Activated naive CD4-positive, alpha-beta T cell treated with anti-CD3 and anti-CD28 coated beads, Interleukin-2, amount 50 U/mL, for 24 hours (primary cell): ENCODE data around the gene DDR2.

ENCODE experiments used
- H3K27ac Mint-ChIP-seq: one replicate; pipeline ENCODE4 v1.8.0; 2021; ENCODE audit warnings: mild to moderate bottlenecking, mixed read lengths
- H3K27me3 Mint-ChIP-seq: one replicate; pipeline ENCODE4 v1.8.0; 2021; ENCODE audit warnings: mixed read lengths
- H3K36me3 Mint-ChIP-seq: one replicate; pipeline ENCODE4 v1.8.0; 2021; ENCODE audit warnings: mixed read lengths
- H3K4me1 Mint-ChIP-seq: one replicate; pipeline ENCODE4 v1.8.0; 2021; ENCODE audit warnings: mixed read lengths
- H3K4me3 Mint-ChIP-seq: one replicate; pipeline ENCODE4 v1.8.0; 2021; ENCODE audit warnings: mild to moderate bottlenecking, mixed read lengths
- H3K9me3 Mint-ChIP-seq: one replicate; pipeline ENCODE4 v1.8.0; 2021; ENCODE audit warnings: mixed read lengths

DDR2 gene

DNA sequence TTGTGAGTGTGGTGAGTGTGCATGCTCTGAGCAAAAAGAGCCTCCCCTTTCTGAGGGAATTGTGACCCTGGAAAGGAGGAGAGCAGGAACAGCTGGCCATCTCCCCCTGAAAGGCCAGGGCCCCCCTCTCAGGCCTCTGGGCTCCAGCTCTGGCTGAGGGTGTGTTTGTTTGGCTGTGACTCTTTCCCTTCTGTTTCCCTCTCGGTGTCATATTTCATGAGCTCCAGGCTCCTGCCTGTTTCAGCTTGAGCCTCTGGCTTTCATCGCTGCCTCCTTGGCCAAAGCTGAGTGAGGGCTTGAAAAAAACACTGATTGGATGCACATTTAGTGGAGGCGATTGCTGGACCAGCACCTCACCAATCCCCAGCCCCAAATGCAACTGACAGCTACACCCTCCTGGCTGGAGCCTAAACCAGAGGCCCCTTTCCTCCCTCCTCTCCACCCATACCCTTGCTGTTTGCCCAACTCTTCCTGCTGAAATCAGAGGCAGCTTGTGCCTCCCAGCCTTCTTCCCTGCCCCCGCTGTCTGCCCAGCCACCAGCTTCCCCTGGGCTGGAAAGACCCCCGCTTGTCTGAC is 64.1 kb downstream of the DDR2 start:
- Mint-ChIP-seq H3K4me3 (no peak overlapping the region), H3K4me1 (no peaks in the 10 kb centered on the region), H3K27me3 (no peaks in the 10 kb centered on the region), H3K9me3 (no peaks in the 10 kb centered on the region), H3K27ac (no peak overlapping the region), H3K36me3 (no peaks in the 10 kb centered on the region)

DNA sequence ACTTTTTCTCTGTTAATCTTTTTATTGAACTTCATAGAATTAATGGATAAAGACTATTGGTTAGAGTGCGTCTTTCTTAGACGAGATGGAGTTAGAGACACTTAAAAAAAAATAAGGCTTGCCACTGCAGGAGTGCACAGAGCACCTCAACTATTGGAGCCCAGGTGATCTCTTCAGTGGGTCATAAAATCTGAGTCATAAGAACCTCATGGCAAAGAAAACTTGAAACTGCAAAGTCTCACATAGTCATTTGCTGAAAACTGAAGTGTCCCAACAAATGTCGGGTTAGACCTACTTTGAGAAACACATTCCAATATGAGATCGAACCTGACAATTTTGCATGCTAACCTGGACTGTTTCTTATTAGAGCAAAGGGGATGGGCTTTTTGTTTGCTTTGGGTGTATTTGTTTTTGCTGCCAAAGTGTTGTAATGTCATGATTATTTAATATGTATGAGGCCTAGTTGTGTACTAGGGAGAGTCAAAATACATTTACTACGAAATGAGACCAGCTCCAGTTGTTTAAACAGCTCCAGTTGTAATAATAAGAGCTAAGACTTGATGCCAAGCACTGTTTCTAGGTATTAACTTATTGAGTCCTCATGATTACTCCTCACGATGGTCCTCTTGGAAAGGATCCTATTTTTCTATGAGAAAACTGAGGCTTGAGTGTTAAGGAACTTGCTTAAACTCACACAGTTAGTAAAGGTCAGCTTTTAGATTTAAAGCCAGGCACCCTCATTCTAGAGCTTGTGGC is 65.1 kb downstream of the DDR2 start:
- no peaks in the 10 kb centered on the region for H3K36me3 Mint-ChIP-seq
- no peaks in the 10 kb centered on the region for H3K4me1 Mint-ChIP-seq
- H3K27ac Mint-ChIP-seq = no peak overlapping the region
- no peaks in the 10 kb centered on the region for H3K27me3 Mint-ChIP-seq
- H3K9me3 Mint-ChIP-seq = no peaks in the 10 kb centered on the region
- no peak overlapping the region for H3K4me3 Mint-ChIP-seq

- Mint-ChIP-seq H3K9me3 (no peaks in the 10 kb centered on the region), H3K27ac (no peak overlapping the region), H3K4me3 (no peak overlapping the region), H3K27me3 (no peaks in the 10 kb centered on the region), H3K4me1 (no peaks in the 10 kb centered on the region), H3K36me3 (no peaks in the 10 kb centered on the region)
Measured at GRCh38 chr1:162699366-162699765, 67.1 kb downstream of the DDR2 start.

GRCh38 chr1:162700131-162700530 is 67.9 kb downstream of the DDR2 start:
- no peaks in the 10 kb centered on the region for H3K36me3 Mint-ChIP-seq
- no peak overlapping the region for H3K27ac Mint-ChIP-seq
- no peaks in the 10 kb centered on the region for H3K27me3 Mint-ChIP-seq
- no peaks in the 10 kb centered on the region for H3K4me1 Mint-ChIP-seq
- no peak overlapping the region for H3K4me3 Mint-ChIP-seq
- H3K9me3 Mint-ChIP-seq = no peaks in the 10 kb centered on the region

DNA sequence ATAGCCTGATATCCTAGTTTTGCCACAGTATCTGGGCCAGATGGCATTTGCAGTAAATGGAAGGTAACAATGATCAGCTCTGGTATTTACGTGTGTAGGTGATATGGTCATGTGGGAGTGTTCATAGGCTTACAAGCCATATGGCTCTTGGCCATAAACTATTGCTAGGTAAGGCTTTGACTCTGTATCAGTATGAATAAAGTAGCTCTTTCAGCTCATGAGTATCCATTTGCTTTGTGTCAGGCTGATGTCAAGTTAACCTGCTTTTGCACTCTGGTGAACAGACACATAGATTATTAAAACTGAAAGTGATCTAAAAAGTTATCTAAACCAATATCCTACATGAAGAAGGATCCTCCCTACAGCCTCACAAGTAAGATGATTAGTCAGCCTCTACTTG is 69.0 kb downstream of the DDR2 start:
- Mint-ChIP-seq H3K27me3 (no peaks in the 10 kb centered on the region), H3K36me3 (no peaks in the 10 kb centered on the region), H3K27ac (no peak overlapping the region), H3K4me1 (no peaks in the 10 kb centered on the region), H3K4me3 (no peak overlapping the region), H3K9me3 (no peaks in the 10 kb centered on the region)

DNA sequence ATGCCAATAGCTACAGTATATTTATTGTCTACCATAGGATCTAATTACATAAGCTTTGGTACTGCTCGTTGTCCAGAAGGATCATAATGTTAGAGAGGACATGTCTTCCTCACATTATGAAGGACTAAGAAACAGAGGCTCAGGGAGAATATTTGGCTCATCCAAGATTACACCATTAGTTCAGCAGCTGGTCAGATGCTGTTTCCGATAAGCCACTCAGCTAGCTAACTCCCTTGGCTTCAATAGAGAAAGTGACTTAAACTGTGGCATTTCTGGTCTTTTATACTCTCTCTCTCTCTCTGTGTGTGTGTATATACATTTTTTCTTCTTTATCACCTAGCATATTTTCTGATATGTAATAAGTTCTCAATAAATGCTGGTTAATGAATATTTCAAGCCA is 70.4 kb downstream of the DDR2 start:
- no peaks in the 10 kb centered on the region for H3K27me3 Mint-ChIP-seq
- H3K4me3 Mint-ChIP-seq = no peak overlapping the region
- no peaks in the 10 kb centered on the region for H3K36me3 Mint-ChIP-seq
- H3K9me3 Mint-ChIP-seq = no peaks in the 10 kb centered on the region
- no peaks in the 10 kb centered on the region for H3K4me1 Mint-ChIP-seq
- no peak overlapping the region for H3K27ac Mint-ChIP-seq

GRCh38 chr1:162703708-162704107 is 71.4 kb downstream of the DDR2 start:
- Mint-ChIP-seq H3K4me1 (no peaks in the 10 kb centered on the region), H3K4me3 (no peak overlapping the region), H3K36me3 (no peaks in the 10 kb centered on the region), H3K9me3 (no peaks in the 10 kb centered on the region), H3K27me3 (no peaks in the 10 kb centered on the region), H3K27ac (no peak overlapping the region)

DNA sequence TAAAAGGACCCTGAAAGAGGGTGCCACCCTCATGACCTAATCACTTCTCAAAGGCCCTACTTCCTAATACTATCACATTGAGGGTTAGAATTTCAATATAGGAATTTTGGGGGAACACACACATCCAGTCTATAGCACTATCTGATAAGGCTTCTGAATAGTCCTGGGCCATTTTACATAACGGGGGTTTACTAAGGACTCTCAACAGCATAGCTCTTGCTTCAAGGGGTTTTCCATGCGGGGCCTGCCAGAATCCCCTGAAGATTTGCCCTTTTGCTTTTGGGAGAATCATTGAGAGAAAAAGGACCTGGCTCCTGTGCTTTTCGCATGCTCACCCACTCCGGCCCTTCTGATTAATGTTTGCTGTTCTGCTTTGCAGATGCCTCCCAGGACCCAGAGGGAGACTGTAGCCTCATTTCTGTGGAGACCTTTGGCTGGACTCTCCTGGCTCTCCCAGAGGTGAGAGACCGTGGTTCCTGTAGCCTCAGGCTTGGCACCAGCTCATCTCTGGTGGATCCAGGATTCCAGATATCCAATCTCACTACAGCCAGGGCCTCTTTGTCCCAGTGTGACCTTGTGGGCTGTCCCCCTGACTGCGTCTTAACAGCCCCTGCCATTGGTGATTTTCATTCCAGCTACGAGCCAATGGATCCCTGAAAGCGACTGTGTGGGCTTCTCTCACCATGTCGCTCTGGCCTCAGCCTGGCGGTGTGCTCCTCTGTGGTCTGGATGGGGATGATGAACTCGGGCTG is 72.6 kb downstream of the DDR2 start:
- no peaks in the 10 kb centered on the region for H3K36me3 Mint-ChIP-seq
- H3K4me1 Mint-ChIP-seq = no peaks in the 10 kb centered on the region
- H3K27ac Mint-ChIP-seq = no peak overlapping the region
- H3K4me3 Mint-ChIP-seq = no peak overlapping the region
- no peaks in the 10 kb centered on the region for H3K27me3 Mint-ChIP-seq
- no peaks in the 10 kb centered on the region for H3K9me3 Mint-ChIP-seq

- Mint-ChIP-seq H3K9me3 (no peaks in the 10 kb centered on the region), H3K27ac (no peak overlapping the region), H3K27me3 (no peaks in the 10 kb centered on the region), H3K36me3 (no peaks in the 10 kb centered on the region), H3K4me1 (no peaks in the 10 kb centered on the region), H3K4me3 (no peak overlapping the region)
Measured at GRCh38 chr1:162706003-162706402, 73.7 kb downstream of the DDR2 start.

- Mint-ChIP-seq H3K9me3 (no peaks in the 10 kb centered on the region), H3K36me3 (no peaks in the 10 kb centered on the region), H3K4me1 (no peaks in the 10 kb centered on the region), H3K27ac (no peak overlapping the region), H3K4me3 (no peak overlapping the region), H3K27me3 (no peaks in the 10 kb centered on the region)
Measured at GRCh38 chr1:162706606-162707005, 74.3 kb downstream of the DDR2 start.

GRCh38 chr1:162708286-162708685 is 76.0 kb downstream of the DDR2 start:
- H3K36me3 Mint-ChIP-seq = no peaks in the 10 kb centered on the region
- H3K9me3 Mint-ChIP-seq = no peaks in the 10 kb centered on the region

GRCh38 chr1:162709132-162709860 is 77.0 kb downstream of the DDR2 start:
- no peaks in the 10 kb centered on the region for H3K36me3 Mint-ChIP-seq
- H3K4me3 Mint-ChIP-seq = no peak overlapping the region
- no peaks in the 10 kb centered on the region for H3K9me3 Mint-ChIP-seq
- no peaks in the 10 kb centered on the region for H3K4me1 Mint-ChIP-seq
- H3K27me3 Mint-ChIP-seq = no peaks in the 10 kb centered on the region
- no peak overlapping the region for H3K27ac Mint-ChIP-seq

More at GRCh38 chr1:162708286-162708685, 76.0 kb downstream of the DDR2 start:
- Mint-ChIP-seq H3K27ac (no peak overlapping the region), H3K4me3 (no peak overlapping the region), H3K4me1 (no peaks in the 10 kb centered on the region), H3K27me3 (no peaks in the 10 kb centered on the region)

DNA sequence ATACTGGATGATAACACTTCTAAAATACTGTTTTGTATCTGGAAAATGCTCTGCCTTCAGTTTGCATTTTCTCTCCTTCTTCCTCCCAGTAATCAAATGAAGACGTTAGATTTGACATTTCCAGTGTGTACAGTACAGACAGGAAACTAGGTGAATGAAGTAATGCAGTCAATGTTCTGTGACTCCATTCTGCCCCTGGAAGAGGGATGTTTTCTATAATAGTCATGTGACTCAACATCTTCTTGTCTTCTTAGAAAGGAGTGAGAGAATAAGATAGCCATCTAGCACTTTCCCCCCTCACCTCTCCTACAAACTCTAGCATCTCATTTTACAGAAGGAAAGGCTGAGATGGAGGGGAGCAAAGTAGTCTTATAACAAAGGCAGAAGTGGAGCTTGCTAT is 77.6 kb downstream of the DDR2 start:
- Mint-ChIP-seq H3K4me1 (no peaks in the 10 kb centered on the region), H3K27ac (no peak overlapping the region), H3K27me3 (no peaks in the 10 kb centered on the region), H3K4me3 (no peak overlapping the region), H3K9me3 (no peaks in the 10 kb centered on the region), H3K36me3 (no peaks in the 10 kb centered on the region)

DNA sequence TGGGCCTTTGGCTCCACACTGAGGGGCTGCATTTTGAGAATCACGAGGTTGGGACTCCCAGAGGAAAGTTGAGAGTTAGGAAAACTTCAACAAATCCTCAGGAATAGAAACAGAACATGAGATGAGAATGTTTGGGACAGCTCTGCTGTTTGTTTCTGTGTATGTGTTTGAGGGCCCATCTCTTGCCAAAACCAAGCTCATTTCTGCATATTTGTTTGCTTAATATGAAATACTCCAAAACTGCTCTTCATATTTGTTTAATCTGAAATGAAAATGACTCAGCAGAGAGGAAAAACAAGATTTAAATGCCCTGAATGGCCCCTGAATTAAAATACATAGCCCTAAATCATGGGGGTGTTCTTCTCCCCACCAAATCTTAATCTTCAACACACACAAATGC is 78.1 kb downstream of the DDR2 start:
- Mint-ChIP-seq H3K27ac (no peak overlapping the region), H3K4me1 (no peaks in the 10 kb centered on the region), H3K36me3 (no peaks in the 10 kb centered on the region), H3K4me3 (no peak overlapping the region), H3K9me3 (no peaks in the 10 kb centered on the region), H3K27me3 (no peaks in the 10 kb centered on the region)

GRCh38 chr1:162710780-162711465 is 78.7 kb downstream of the DDR2 start:
- H3K27me3 Mint-ChIP-seq = no peaks in the 10 kb centered on the region
- H3K4me3 Mint-ChIP-seq = no peak overlapping the region
- H3K36me3 Mint-ChIP-seq = no peaks in the 10 kb centered on the region
- no peaks in the 10 kb centered on the region for H3K9me3 Mint-ChIP-seq
- no peaks in the 10 kb centered on the region for H3K4me1 Mint-ChIP-seq
- H3K27ac Mint-ChIP-seq = no peak overlapping the region
